NCI-H526 treated with DMSO at 0.1 percent for 48 hours (cell line): Measurements from ENCODE around the gene LMOD2.

ENCODE experiments used
- DNase-seq: peaks from one replicate; lab custom pipeline; 2025; lab: John Stamatoyannopoulos, UW

LMOD2 gene

GRCh38 chr7:123639631-123640030, 16.0 kb upstream of the LMOD2 start:
- no peak for DNase-seq

GRCh38 chr7:123640583-123640982, 15.1 kb upstream of the LMOD2 start:
- no peak for DNase-seq

GRCh38 chr7:123641901-123642300, 13.8 kb upstream of the LMOD2 start:
- no peak for DNase-seq

- peak; percentile 14 for DNase-seq
These were observed 11.9 kb upstream of the LMOD2 start for GRCh38 chr7:123643495-123644441.

GRCh38 chr7:123645516-123645915, 10.2 kb upstream of the LMOD2 start:
- DNase-seq, result no peak

GRCh38 chr7:123647106-123647730, 8.4 kb upstream of the LMOD2 start:
- DNase-seq, result no peak

GRCh38 chr7:123649964-123650363, 5.7 kb upstream of the LMOD2 start:
- no peak for DNase-seq

- no peak for DNase-seq
These were observed 5.1 kb upstream of the LMOD2 start for GRCh38 chr7:123650595-123650994.

GRCh38 chr7:123652406-123652805, 3.3 kb upstream of the LMOD2 start:
- no peak for DNase-seq

- no peak for DNase-seq
These were observed 2.5 kb upstream of the LMOD2 start for GRCh38 chr7:123653162-123653561.

GRCh38 chr7:123656544-123657303, 1.1 kb downstream of the LMOD2 start:
- no peak for DNase-seq

- DNase-seq, result no peak
These were observed 1.6 kb downstream of the LMOD2 start for GRCh38 chr7:123657304-123657685.

- DNase-seq, result no peak
These were observed 2.4 kb downstream of the LMOD2 start for GRCh38 chr7:123658023-123658422.

GRCh38 chr7:123660514-123661354, 5.1 kb downstream of the LMOD2 start:
- DNase-seq, result no peak

GRCh38 chr7:123661765-123662164, 6.1 kb downstream of the LMOD2 start:
- no peak for DNase-seq

GRCh38 chr7:123662293-123662692, 6.6 kb downstream of the LMOD2 start:
- DNase-seq, result no peak

- DNase-seq, result no peak
These were observed 7.1 kb downstream of the LMOD2 start for GRCh38 chr7:123662755-123663154.

GRCh38 chr7:123663200-123663599, 7.5 kb downstream of the LMOD2 start:
- DNase-seq, result no peak

- no peak for DNase-seq
These were observed 9.5 kb downstream of the LMOD2 start for GRCh38 chr7:123665157-123665556.

- no peak for DNase-seq
These were observed 10.2 kb downstream of the LMOD2 start for GRCh38 chr7:123665896-123666295.

GRCh38 chr7:123666492-123666891, 10.8 kb downstream of the LMOD2 start:
- DNase-seq, result no peak

- DNase-seq, result no peak
These were observed 13.8 kb downstream of the LMOD2 start for GRCh38 chr7:123669485-123669884.
